Measurements from ENCODE around the gene GNLY.
"Not testable (repeated sequence)": the region's sequence is repeated elsewhere in the genome, so short reads cannot be mapped to it uniquely, and the experiment has no call there.

Gene GNLY

GRCh38 chr2:85694052-85695025, at the start of gene GNLY:
GNLY (plus strand) TSS chr2:85694358; CDS start chr2:85694419, 61 bp downstream.
- DNase-seq (ENCODE audit: low read depth in 2 of 3, low spot score in 1 of 3): no peak

GRCh38 chr2:85644909-85645308, 49.2 kb upstream of the GNLY start:
- DNase-seq (ENCODE audit: low read depth in 2 of 3, low spot score in 1 of 3): no peak

- no peak for DNase-seq (ENCODE audit: low read depth in 2 of 3, low spot score in 1 of 3)
Measured at GRCh38 chr2:85646166-85646565, 48.0 kb upstream of the GNLY start.

- no peak for DNase-seq (ENCODE audit: low read depth in 2 of 3, low spot score in 1 of 3)
Measured at GRCh38 chr2:85647823-85648526, 46.2 kb upstream of the GNLY start.

GRCh38 chr2:85648619-85649018, 45.5 kb upstream of the GNLY start:
- DNase-seq (ENCODE audit: low read depth in 2 of 3, low spot score in 1 of 3): no peak

- DNase-seq (ENCODE audit: low read depth in 2 of 3, low spot score in 1 of 3): no peak
Measured at GRCh38 chr2:85649201-85650190, 44.7 kb upstream of the GNLY start.

GRCh38 chr2:85650456-85650855, 43.7 kb upstream of the GNLY start:
- DNase-seq (ENCODE audit: low read depth in 2 of 3, low spot score in 1 of 3): no peak

- no peak for DNase-seq (ENCODE audit: low read depth in 2 of 3, low spot score in 1 of 3)
Measured at GRCh38 chr2:85651097-85651496, 43.1 kb upstream of the GNLY start.

- no peak for DNase-seq (ENCODE audit: low read depth in 2 of 3, low spot score in 1 of 3)
Measured at GRCh38 chr2:85652056-85652455, 42.1 kb upstream of the GNLY start.

GRCh38 chr2:85653996-85654395, 40.2 kb upstream of the GNLY start:
- no peak for DNase-seq (ENCODE audit: low read depth in 2 of 3, low spot score in 1 of 3)

GRCh38 chr2:85655961-85656417, 38.2 kb upstream of the GNLY start:
- DNase-seq (ENCODE audit: low read depth in 2 of 3, low spot score in 1 of 3): no peak

GRCh38 chr2:85656468-85656867, 37.7 kb upstream of the GNLY start:
- DNase-seq (ENCODE audit: low read depth in 2 of 3, low spot score in 1 of 3): no peak

GRCh38 chr2:85657399-85657798, 36.8 kb upstream of the GNLY start:
- DNase-seq (ENCODE audit: low read depth in 2 of 3, low spot score in 1 of 3): not testable (repeated sequence)

GRCh38 chr2:85659324-85659981, 34.7 kb upstream of the GNLY start:
- DNase-seq (ENCODE audit: low read depth in 2 of 3, low spot score in 1 of 3): no peak

GRCh38 chr2:85660301-85660700, 33.9 kb upstream of the GNLY start:
- DNase-seq (ENCODE audit: low read depth in 2 of 3, low spot score in 1 of 3): not testable (repeated sequence)

- DNase-seq (ENCODE audit: low read depth in 2 of 3, low spot score in 1 of 3): no peak
Measured at GRCh38 chr2:85660725-85661124, 33.4 kb upstream of the GNLY start.

- no peak for DNase-seq (ENCODE audit: low read depth in 2 of 3, low spot score in 1 of 3)
Measured at GRCh38 chr2:85661139-85661858, 32.9 kb upstream of the GNLY start.

GRCh38 chr2:85662899-85663593, 31.1 kb upstream of the GNLY start:
- no peak for DNase-seq (ENCODE audit: low read depth in 2 of 3, low spot score in 1 of 3)
